ENCODE measurements around the gene BPHL. TPM values are rescaled to one million over a fixed set of nuclear protein-coding genes. Genes with fewer than 3 reads are reported as not detected.

Gene BPHL
- total and polyA plus RNA-seq, 2 of the 4 experiments (the other 2 are of a cell fraction) = 14.7 to 16.3 TPM

- no peak overlapping the region for H2AFZ ChIP-seq (replicated peaks; ENCODE audit: low read length, poor library complexity)
- H4K91ac ChIP-seq (ENCODE audit: insufficient read depth, low read depth, low read length) = no peak overlapping the region
- no peak overlapping the region for H2BK20ac ChIP-seq (ENCODE audit: low read depth, low read length)
- no peak overlapping the region for H3K4me2 ChIP-seq (ENCODE audit: low read depth, low read length)
- no peak overlapping the region for H2AK5ac ChIP-seq (ENCODE audit: low read depth, low read length)
- H3K9ac ChIP-seq (ENCODE audit: low read depth, low read length) = no peak overlapping the region
- no peak overlapping the region for H4K8ac ChIP-seq (ENCODE audit: low read depth in 2 of 2, low read length in 2 of 2)
- no peaks in the 10 kb centered on the region for H3K79me1 ChIP-seq (ENCODE audit: low read depth in 1 of 2, low read length in 2 of 2)
- intact Hi-C loops (cut with micrococcal nuclease) = no loop called here
- no peak overlapping the region for H3K18ac ChIP-seq (ENCODE audit: low read depth, low read length)
- POLR2A ChIA-PET (ENCODE audit: unreplicated experiment) = interaction anchor here (0.6 kb wide), 1 partner anchor 459 kb away, joined by 4 read pairs; no protein-coding TSS in a partner anchor
- H3K4me3 ChIP-seq (ENCODE audit: insufficient read depth, low read depth, low read length) = no peak overlapping the region
- H3K9me3 ChIP-seq (ENCODE audit: control insufficient read depth, insufficient read depth, low read length) = no peaks in the 10 kb centered on the region
- H3K23ac ChIP-seq (ENCODE audit: low read depth, low read length) = no peak overlapping the region
- no peak overlapping the region for H3K27ac ChIP-seq (ENCODE audit: insufficient read depth, low read length)
- no peaks in the 10 kb centered on the region for H3K4me1 ChIP-seq (ENCODE audit: control insufficient read depth, insufficient read depth, low read length)
- no peak overlapping the region for H4K5ac ChIP-seq (ENCODE audit: low read depth, low read length)
- ATAC-seq (ENCODE audit: low read depth) = no peak
- WGBS, 2 experiments (ENCODE audit: extremely low coverage in 2 of 2, insufficient read length in 1 of 2) = 92% methylated on average over 2 of the region's 6 CpGs; no CpG with 5 or more reads in 1 of the 2 experiments
- H4K20me1 ChIP-seq (ENCODE audit: insufficient read depth, low read length) = no peaks in the 10 kb centered on the region
- H3K56ac ChIP-seq (ENCODE audit: extremely low read depth, insufficient read depth, low read length) = no peak overlapping the region
- peaks cover 31% of the 10 kb centered on the region for H3K36me3 ChIP-seq (ENCODE audit: control insufficient read depth, insufficient read depth, low read length)
- BruUV-seq (replicated peaks) = no TSS peak
- no peak overlapping the region for H3K4ac ChIP-seq (ENCODE audit: low read depth, low read length)
- no peak overlapping the region for H2BK120ac ChIP-seq (ENCODE audit: low read depth, low read length)
- no peak overlapping the region for H2AK9ac ChIP-seq (replicated peaks; ENCODE audit: low read depth, low read length, poor library complexity)
- no peak overlapping the region for H3K14ac ChIP-seq (replicated peaks; ENCODE audit: low read depth, low read length)
- H3K27me3 ChIP-seq (ENCODE audit: control insufficient read depth, insufficient read depth, low read length) = no peaks in the 10 kb centered on the region
- no peak overlapping the region for H2BK15ac ChIP-seq (ENCODE audit: low read depth, low read length)
- no peak overlapping the region for H2BK5ac ChIP-seq (ENCODE audit: low read depth, low read length, poor library complexity, severe bottlenecking)
- H3K9me1 ChIP-seq (ENCODE audit: insufficient read depth, low read length) = 0 out of 2 replicates have a peak, but pooled peaks cover 3% of the 10 kb centered on the region
- in situ Hi-C loops (cut with MboI; ENCODE audit: low sequenced_read_pairs) = loop anchor here (25.0 kb wide), 1 partner anchor 589 kb away; no protein-coding TSS in a partner anchor
- no peak for DNase-seq
- CTCF ChIA-PET = interaction anchor here (1.2 kb wide), 1 partner anchor 104 kb away, joined by 4 read pairs; no protein-coding TSS in a partner anchor
- dilution Hi-C loops (cut with HindIII; ENCODE audit: low sequenced_read_pairs, unreplicated experiment) = no loop called here
- TF ChIP-seq RAD21 (IDR thresholded peaks at IDR 0.05; ENCODE audit: low read length) (no peak), CEBPB (IDR thresholded peaks at IDR 0.05; ENCODE audit: low read depth, low read length) (no peak), RFX5 (IDR thresholded peaks at IDR 0.05; ENCODE audit: low read depth, low read length) (no peak), MAZ (IDR thresholded peaks at IDR 0.05; ENCODE audit: borderline replicate concordance, low read depth, low read length) (no peak), USF2 (IDR thresholded peaks at IDR 0.05; ENCODE audit: low read depth, low read length) (no peak), POLR2A (IDR thresholded peaks at IDR 0.05; ENCODE audit: low read depth, low read length) (no peak), FOS (IDR thresholded peaks at IDR 0.05; ENCODE audit: low read depth, low read length) (no peak), NFE2L2 (IDR thresholded peaks at IDR 0.05; ENCODE audit: low read depth, low read length) (no peak), CTCF (conservative IDR thresholded peaks at IDR 0.05; ENCODE audit: low read depth, low read length) (no peak), RCOR1 (IDR thresholded peaks at IDR 0.05; ENCODE audit: insufficient replicate concordance, low read length) (no peak), CHD1 (IDR thresholded peaks at IDR 0.05; ENCODE audit: low read depth, low read length) (no peak), ELK1 (IDR thresholded peaks at IDR 0.05; ENCODE audit: borderline replicate concordance, low read depth, low read length) (no peak), BHLHE40 (IDR thresholded peaks at IDR 0.05; ENCODE audit: low read depth, low read length) (no peak), MXI1 (IDR thresholded peaks at IDR 0.05; ENCODE audit: borderline replicate concordance, low read depth, low read length) (no peak)
Measured at GRCh38 chr6:3147914-3148757, 29.6 kb downstream of the BPHL start.

Measured in IMR-90 (cell line).